ENCODE results near the gene MMD2. TPM values are rescaled to one million over a fixed set of nuclear protein-coding genes. Genes with fewer than 3 reads are reported as not detected.
A peak's percentile ranks its signal among the peaks of the same experiment; 100 is the strongest.

The MMD2 gene
- total RNA-seq, 2 donors from 2014 or later: not detected

- DNase-seq (ENCODE audit: low spot score in 2 of 2) (no peak), ATAC-seq (no peak)
- H3K9me3 Mint-ChIP-seq: no peaks in the 10 kb centered on the region
Measured at GRCh38 chr7:4964506-4964905, 5.5 kb upstream of the MMD2 start.

GRCh38 chr7:4962872-4963775 lies 4.1 kb upstream of the MMD2 start:
- no peak for ATAC-seq
- DNase-seq (ENCODE audit: low spot score in 2 of 2): no peak
- Mint-ChIP-seq H3K27ac (no peak overlapping the region), H3K9me3 (no peaks in the 10 kb centered on the region), H3K36me3 (peaks cover 4 to 6% of the 10 kb centered on the region in 2 donors)

More at GRCh38 chr7:4964506-4964905, 5.5 kb upstream of the MMD2 start:
- H3K36me3 Mint-ChIP-seq: no peaks in the 10 kb centered on the region
- H3K27ac Mint-ChIP-seq: no peak overlapping the region

- H3K9me3 Mint-ChIP-seq: no peaks in the 10 kb centered on the region
- ATAC-seq: no peak
- DNase-seq (ENCODE audit: low spot score in 2 of 2): no peak
- peaks cover 4 to 7% of the 10 kb centered on the region in 2 donors for H3K36me3 Mint-ChIP-seq
- H3K27ac Mint-ChIP-seq: no peak overlapping the region
Measured at GRCh38 chr7:4960363-4960762, 1.4 kb upstream of the MMD2 start.

- ATAC-seq (no peak), DNase-seq (ENCODE audit: low spot score in 2 of 2) (no peak)
- no peak overlapping the region for H3K27ac Mint-ChIP-seq
- H3K9me3 Mint-ChIP-seq: no peaks in the 10 kb centered on the region
- H3K36me3 Mint-ChIP-seq: peaks cover 4 to 7% of the 10 kb centered on the region in 2 donors
Measured at GRCh38 chr7:4959893-4960292, 906 bp upstream of the MMD2 start.

- H3K36me3 Mint-ChIP-seq: peaks cover 4 to 7% of the 10 kb centered on the region in 2 donors
- DNase-seq (ENCODE audit: low spot score in 2 of 2) (no peak), ATAC-seq (no peak)
- H3K27ac Mint-ChIP-seq: no peak overlapping the region
- no peaks in the 10 kb centered on the region for H3K9me3 Mint-ChIP-seq
Measured at GRCh38 chr7:4959306-4959705, 319 bp upstream of the MMD2 start.

GRCh38 chr7:4957847-4958476 lies 1.0 kb downstream of the MMD2 start:
- H3K27ac Mint-ChIP-seq: no peak overlapping the region
- ATAC-seq: no peak
- no peaks in the 10 kb centered on the region for H3K9me3 Mint-ChIP-seq
- no peak for DNase-seq (ENCODE audit: low spot score in 2 of 2)
- peaks cover 4 to 7% of the 10 kb centered on the region in 2 donors for H3K36me3 Mint-ChIP-seq

- ATAC-seq: no peak
- H3K27ac Mint-ChIP-seq: no peak overlapping the region
- no peak for DNase-seq (ENCODE audit: low spot score in 2 of 2)
- no peaks in the 10 kb centered on the region for H3K9me3 Mint-ChIP-seq
- no peaks in the 10 kb centered on the region for H3K36me3 Mint-ChIP-seq
Measured at GRCh38 chr7:4951903-4952636, 6.9 kb downstream of the MMD2 start.

- DNase-seq (ENCODE audit: low spot score in 2 of 2) (no peak), ATAC-seq (no peak)
- H3K27ac Mint-ChIP-seq: no peak overlapping the region
- no peaks in the 10 kb centered on the region for H3K9me3 Mint-ChIP-seq
- H3K36me3 Mint-ChIP-seq: no peaks in the 10 kb centered on the region
Measured at GRCh38 chr7:4951304-4951703, 7.7 kb downstream of the MMD2 start.

- Mint-ChIP-seq H3K36me3 (no peaks in the 10 kb centered on the region), H3K9me3 (no peaks in the 10 kb centered on the region), H3K27ac (no peak overlapping the region)
- DNase-seq (ENCODE audit: low spot score in 2 of 2) (no peak), ATAC-seq (no peak)
Measured at GRCh38 chr7:4948402-4948801, 10.6 kb downstream of the MMD2 start.

GRCh38 chr7:4945949-4946348 lies 13.0 kb downstream of the MMD2 start:
- Mint-ChIP-seq H3K9me3 (no peaks in the 10 kb centered on the region), H3K36me3 (no peaks in the 10 kb centered on the region)

GRCh38 chr7:4944939-4945338 lies 14.0 kb downstream of the MMD2 start:
- Mint-ChIP-seq H3K9me3 (no peaks in the 10 kb centered on the region), H3K27ac (no peak overlapping the region), H3K36me3 (no peaks in the 10 kb centered on the region)
- no peak for DNase-seq (ENCODE audit: low spot score in 2 of 2)
- ATAC-seq: no peak

More at GRCh38 chr7:4945949-4946348, 13.0 kb downstream of the MMD2 start:
- DNase-seq (ENCODE audit: low spot score in 2 of 2) (no peak), ATAC-seq (no peak)
- peak overlapping the region in 1 of 2 donors; percentile 36 for H3K27ac Mint-ChIP-seq

- Mint-ChIP-seq H3K27ac (no peak overlapping the region), H3K9me3 (no peaks in the 10 kb centered on the region), H3K36me3 (no peaks in the 10 kb centered on the region)
- no peak for ATAC-seq
- DNase-seq (ENCODE audit: low spot score in 2 of 2): no peak
Measured at GRCh38 chr7:4943297-4943696, 15.7 kb downstream of the MMD2 start.

- DNase-seq (ENCODE audit: low spot score in 2 of 2) (no peak), ATAC-seq (no peak)
- Mint-ChIP-seq H3K27ac (no peak overlapping the region), H3K9me3 (no peaks in the 10 kb centered on the region), H3K36me3 (no peaks in the 10 kb centered on the region)
Measured at GRCh38 chr7:4939971-4940728, 18.8 kb downstream of the MMD2 start.

GRCh38 chr7:4937411-4937810 lies 21.6 kb downstream of the MMD2 start:
- ATAC-seq: no peak
- Mint-ChIP-seq H3K36me3 (no peaks in the 10 kb centered on the region), H3K27ac (peak overlapping the region in 1 of 2 donors; percentile 6), H3K9me3 (no peaks in the 10 kb centered on the region)
- no peak for DNase-seq (ENCODE audit: low spot score in 2 of 2)

GRCh38 chr7:4934419-4935025 lies 24.5 kb downstream of the MMD2 start:
- DNase-seq (ENCODE audit: low spot score in 2 of 2) (no peak), ATAC-seq (no peak)
- no peaks in the 10 kb centered on the region for H3K9me3 Mint-ChIP-seq
- H3K27ac Mint-ChIP-seq: no peak overlapping the region
- H3K36me3 Mint-ChIP-seq: no peaks in the 10 kb centered on the region

- ATAC-seq (no peak), DNase-seq (ENCODE audit: low spot score in 2 of 2) (no peak)
- Mint-ChIP-seq H3K9me3 (no peaks in the 10 kb centered on the region), H3K27ac (no peak overlapping the region), H3K36me3 (no peaks in the 10 kb centered on the region)
Measured at GRCh38 chr7:4931943-4932342, 27.0 kb downstream of the MMD2 start.

Measured in activated naive CD4-positive, alpha-beta T cell treated with anti-CD3 and anti-CD28 coated beads, Interleukin-2, amount 50 U/mL, for 72 hours (primary cell).